Thoracic aorta endothelial cell (primary cell): ENCODE results near the gene TMED6. TPM values are rescaled to one million over a fixed set of nuclear protein-coding genes. Genes with fewer than 3 reads are reported as not detected.

Source experiments
- total RNA-seq: library from RNA; depleted of rRNA; stranded (reverse); fragments of >200 nt; gene quantifications from 2 replicates; pipeline ENCODE4 v1.2.3, GENCODE V29; 2012

The TMED6 gene
- 0.13 and 0.14 TPM in 2 replicates for total RNA-seq

DNA sequence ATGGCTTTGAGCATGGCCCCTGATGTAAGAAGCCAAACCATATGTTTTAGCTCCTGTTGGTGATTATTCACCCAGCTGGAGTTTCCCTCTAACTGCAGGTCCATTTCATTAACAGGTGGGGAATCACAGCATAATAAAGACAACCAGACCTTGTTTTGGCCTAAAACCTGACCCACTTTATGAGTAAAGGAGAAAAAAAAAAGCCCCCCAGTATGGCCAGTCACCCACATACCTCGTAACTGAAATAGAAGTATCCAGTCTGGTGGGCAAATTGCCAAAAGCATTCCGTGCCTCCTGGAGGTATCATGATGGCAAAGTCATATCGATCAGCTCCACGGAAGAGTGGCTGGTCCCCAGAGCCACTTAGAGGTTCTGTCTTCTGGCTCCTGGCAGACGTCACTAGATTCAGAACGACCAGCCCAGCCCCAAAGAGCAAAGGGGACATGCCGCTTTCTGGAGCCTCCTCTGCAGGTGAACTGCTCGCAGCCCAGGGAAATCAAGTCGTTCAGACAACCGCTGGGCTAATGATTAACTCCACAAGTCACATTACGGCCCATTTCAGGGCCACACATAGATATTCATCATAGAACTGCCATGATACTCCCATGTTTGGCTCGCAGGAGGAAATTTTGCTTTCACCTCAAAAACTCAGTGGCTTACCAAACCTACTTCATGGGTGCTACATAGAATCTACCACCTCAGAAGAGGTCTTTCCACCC is at the start of gene TMED6:
Gene TMED6 (minus strand): TSS at position 478 of the 719 bp plus-strand sequence. CDS start 33 bp downstream, at position 445.

DNA sequence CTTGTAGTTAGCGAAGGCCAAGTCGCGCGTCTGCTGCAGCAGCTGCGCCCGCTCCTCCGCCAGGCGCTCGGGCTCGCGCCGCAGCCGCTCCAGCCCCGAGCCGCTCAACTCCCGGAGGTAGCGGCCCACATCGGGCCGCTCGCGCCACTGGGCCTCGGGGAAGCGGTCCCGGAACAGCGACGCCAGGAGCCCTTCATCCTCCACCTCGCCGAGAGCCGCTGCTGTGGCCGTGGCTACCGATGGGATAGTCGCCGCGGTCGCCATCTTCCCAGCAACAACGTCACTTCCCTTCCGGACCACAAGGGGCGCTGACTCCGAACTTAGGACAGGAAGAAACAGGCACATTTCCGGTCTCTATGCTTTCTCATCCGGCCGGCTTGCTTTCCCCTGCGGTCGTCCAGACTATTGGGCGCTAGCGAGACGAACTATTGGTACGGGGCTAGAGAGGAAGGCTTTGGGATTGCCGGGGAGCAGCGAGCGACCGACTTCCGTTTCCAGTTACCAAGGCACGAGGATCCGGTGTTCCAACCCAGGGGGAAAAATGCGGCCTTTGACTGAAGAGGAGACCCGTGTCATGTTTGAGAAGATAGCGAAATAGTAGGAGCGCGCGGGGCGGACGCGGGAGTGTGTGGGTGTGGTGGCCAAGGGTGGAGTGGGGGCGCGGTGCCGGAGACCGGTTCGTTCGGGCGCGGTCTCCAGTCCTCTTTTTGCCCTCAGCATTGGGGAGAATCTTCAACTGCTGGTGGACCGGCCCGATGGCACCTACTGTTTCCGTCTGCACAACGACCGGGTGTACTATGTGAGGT is 12.1 kb downstream of the TMED6 start, which contains the start of the genes COG8 and NIP7:
Gene COG8 (minus strand): TSS at position 276 of the 806 bp plus-strand sequence. CDS start 12 bp downstream, at position 264.
Gene NIP7 (plus strand): TSS at position 484 of the 806 bp plus-strand sequence. CDS start 58 bp downstream, at position 542.

DNA sequence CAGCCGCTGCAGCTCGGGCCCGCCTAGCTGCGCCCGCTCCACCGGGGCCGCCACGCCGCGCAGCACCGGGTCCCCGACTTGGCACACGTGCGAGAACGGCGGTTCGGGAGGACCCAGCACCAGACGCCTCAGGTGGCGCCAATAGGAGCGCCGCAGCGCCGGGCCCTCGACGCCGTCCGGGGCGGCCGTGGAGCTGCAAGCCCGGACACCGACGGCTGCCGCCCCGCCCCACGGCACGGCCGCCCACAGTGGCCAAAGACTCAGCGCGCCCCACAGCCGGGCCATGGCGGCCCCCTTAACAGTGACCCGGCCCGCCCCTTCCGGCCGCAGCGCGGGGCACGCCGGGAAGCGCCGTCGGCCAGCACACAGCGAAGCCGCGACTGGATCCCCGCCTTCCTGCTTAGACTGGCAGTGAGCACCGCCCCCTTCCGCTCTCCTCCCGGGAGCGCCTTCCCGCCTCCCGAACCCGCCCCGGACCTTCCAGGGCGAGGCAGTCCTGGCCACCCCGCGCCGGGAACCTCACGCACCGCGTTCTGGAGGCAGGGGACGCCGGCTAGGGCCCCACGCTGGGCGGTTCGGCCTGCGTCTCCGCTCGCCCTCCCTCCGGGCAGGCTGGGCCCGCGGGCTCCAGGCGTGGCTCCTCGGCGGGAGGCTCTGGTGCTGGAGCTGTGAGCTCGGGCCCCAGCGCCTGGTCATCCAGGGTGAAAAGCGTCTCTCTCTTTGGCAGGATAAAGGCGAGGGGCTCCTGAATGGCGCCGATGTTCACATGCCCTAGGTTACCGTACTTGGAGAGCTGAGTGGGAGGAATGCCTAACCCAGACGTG is 21.1 kb downstream of the TMED6 start, which contains the start of gene PDF:
Gene PDF (minus strand): TSS at position 303 of the 824 bp plus-strand sequence. CDS start 18 bp downstream, at position 285.

DNA sequence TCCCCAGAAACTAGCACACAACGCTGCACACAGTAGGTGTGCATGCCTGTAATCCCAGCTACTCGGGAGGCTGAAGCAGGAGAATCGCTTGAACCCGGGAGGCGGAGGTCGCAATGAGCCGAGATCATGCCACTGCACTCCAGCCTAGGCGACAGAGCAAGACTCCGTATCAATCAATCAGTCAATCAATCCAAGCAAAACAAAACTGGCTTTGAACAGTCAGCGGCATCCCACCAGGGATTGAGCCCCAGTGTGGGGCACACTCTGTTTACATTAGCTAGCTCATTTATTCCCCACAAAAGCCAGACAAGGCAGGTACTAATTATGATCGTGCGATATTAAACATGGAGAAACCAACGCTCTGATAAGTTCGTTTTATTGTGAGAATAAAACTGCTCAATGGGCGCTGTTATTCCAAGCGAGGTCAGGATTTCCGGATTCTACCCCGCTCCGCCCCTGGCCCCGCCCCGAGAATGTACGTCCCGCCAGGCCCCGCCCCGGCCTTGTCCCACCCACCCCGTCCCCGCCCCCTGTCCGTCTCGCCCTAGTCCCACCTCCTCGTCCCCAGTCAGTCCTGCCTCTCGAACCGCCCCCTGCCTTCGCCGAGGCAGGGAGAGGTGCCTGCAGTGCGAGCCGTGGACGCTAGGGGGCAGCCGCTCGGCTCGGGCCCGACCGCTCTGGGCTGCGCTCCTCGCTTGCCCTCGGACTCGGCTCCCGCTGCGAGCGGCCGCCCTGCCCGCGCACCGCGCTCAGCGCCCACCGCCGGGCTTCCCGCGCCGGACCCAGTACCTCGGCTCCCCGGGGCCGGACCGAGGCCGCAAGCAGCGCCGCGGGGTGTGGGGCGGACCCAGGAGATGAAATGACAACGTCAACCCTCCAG is 40.7 kb downstream of the TMED6 start, which contains the start of gene VPS4A:
Gene VPS4A (plus strand): TSS at position 698 of the 880 bp plus-strand sequence. CDS start 162 bp downstream, at position 860.

Other genes with a start within 250 kb of the TMED6 start
- gene HAS3, start 246.1 kb downstream of the TMED6 start, total RNA-seq, result 0.40 and 1.2 TPM in 2 replicates
- 88.7 and 129 TPM in 2 replicates for gene CHTF8, start 219.2 kb downstream of the TMED6 start, total RNA-seq
- gene UTP4, start 219.1 kb downstream of the TMED6 start, total RNA-seq, result 32.6 and 38.1 TPM in 2 replicates
- gene SNTB2, start 164.6 kb downstream of the TMED6 start, total RNA-seq, result 90.4 and 101 TPM in 2 replicates
- 37.9 and 41.4 TPM in 2 replicates for gene VPS4A, start 40.4 kb downstream of the TMED6 start, total RNA-seq
- 8.5 and 11.7 TPM in 2 replicates for gene PDF, start 21.2 kb downstream of the TMED6 start, total RNA-seq
- 24.7 and 36.8 TPM in 2 replicates for gene COG8, start 12.2 kb downstream of the TMED6 start, total RNA-seq
- gene NIP7, start 12.0 kb downstream of the TMED6 start, total RNA-seq, result 42.5 and 50.3 TPM in 2 replicates
- gene TERF2, start 34.2 kb upstream of the TMED6 start, total RNA-seq, result 19.7 and 23.3 TPM in 2 replicates
- 138 and 173 TPM in 2 replicates for gene CYB5B, start 72.8 kb upstream of the TMED6 start, total RNA-seq
- 49.0 and 56.0 TPM in 2 replicates for gene NFAT5, start 214.2 kb upstream of the TMED6 start, total RNA-seq